Stomach (tissue), 4 donors: ENCODE results near the gene WFDC1.

Experiments used
- CTCF ChIP-seq, 7 experiments: fragments of 450-650 bp in 4 of 7; fragments of 200-600 bp in 3 of 7; sonication (generic) in 3 of 7; IDR thresholded peaks; one replicate each; pipeline ENCODE4 v1.5.1; 2016 to 2019; ENCODE audit warnings: antibody characterized with exemption in 7 of 7, control low read depth in 2 of 7, mild to moderate bottlenecking in 1 of 7
- EP300 ChIP-seq: sonication (generic); formaldehyde crosslinking; IDR thresholded peaks from one replicate; pipeline ENCODE4 v1.6.1; 2017; ENCODE audit warnings: antibody characterized with exemption
- POLR2A ChIP-seq, 4 donors: fragments of 450-650 bp; IDR thresholded peaks; one replicate each; pipeline ENCODE4 v1.6.1; 2016; ENCODE audit warnings: antibody characterized with exemption in 4 of 4, control low read depth in 2 of 4, mild to moderate bottlenecking in 1 of 4, moderate library complexity in 1 of 4
- POLR2AphosphoS5 ChIP-seq, 3 donors: sonication (generic); formaldehyde crosslinking; IDR thresholded peaks; one replicate each; pipeline ENCODE4 v1.6.1; 2016; ENCODE audit warnings: antibody characterized with exemption in 3 of 3

- TF ChIP-seq CTCF (IDR thresholded peaks at IDR 0.05) (no peak), POLR2AphosphoS5 (IDR thresholded peaks at IDR 0.05) (no peak), EP300 (no peak), POLR2A (IDR thresholded peaks at IDR 0.05) (no peak)
These were observed 44.6 kb downstream of the WFDC1 start for GRCh38 chr16:84339311-84339710.
